Medulla oblongata (tissue), 1 donor: ENCODE data around the gene KCNJ13.

Source experiments
- DNase-seq: peaks from one replicate; pipeline ENCODE4 v3.0.0-alpha.2; 2015; ENCODE audit errors: extremely low spot score

The KCNJ13 gene

GRCh38 chr2:232776435-232776834 is at the start of gene KCNJ13:
Gene KCNJ13 (minus strand): TSS chr2:232776565. CDS start chr2:232771362, 5,203 bp downstream.
- no peak for DNase-seq

DNA sequence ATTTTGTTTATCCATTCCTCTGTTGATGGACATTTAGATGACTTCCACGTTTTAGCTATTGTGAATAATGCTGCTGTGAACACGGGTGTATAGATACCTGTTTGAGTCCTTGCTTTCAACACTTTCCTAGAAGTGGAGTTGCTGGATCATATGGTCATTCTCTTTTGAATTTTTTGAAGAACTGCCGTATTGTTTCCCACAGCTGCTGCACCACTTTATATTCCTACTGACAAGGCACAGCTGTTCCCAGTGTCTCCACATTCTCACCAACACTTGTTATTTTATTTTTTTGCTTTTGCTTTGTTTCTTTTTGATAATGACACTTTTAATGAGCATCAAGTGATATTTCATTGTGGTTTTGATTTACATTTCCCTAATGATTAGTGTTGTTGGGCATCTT is 41.4 kb upstream of the KCNJ13 start:
- peak; percentile 23 for DNase-seq

DNA sequence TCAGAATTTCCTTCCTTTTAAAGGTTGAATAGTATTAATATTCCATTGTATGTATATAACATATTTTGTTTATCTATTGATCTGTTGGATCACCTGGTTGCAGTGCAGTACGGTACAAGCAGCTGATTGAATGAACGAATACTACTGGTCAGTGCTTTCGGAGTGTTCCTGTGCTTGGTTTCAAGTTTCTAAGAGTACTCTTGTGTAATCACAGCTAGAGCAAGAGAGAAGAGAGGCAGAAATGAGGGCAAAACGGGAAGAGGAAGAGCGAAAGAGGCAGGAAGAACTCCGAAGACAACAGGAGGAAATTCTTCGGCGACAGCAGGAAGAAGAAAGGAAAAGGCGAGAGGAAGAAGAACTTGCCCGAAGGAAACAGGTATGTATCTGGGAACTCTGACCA is 40.3 kb upstream of the KCNJ13 start:
- no peak for DNase-seq

DNA sequence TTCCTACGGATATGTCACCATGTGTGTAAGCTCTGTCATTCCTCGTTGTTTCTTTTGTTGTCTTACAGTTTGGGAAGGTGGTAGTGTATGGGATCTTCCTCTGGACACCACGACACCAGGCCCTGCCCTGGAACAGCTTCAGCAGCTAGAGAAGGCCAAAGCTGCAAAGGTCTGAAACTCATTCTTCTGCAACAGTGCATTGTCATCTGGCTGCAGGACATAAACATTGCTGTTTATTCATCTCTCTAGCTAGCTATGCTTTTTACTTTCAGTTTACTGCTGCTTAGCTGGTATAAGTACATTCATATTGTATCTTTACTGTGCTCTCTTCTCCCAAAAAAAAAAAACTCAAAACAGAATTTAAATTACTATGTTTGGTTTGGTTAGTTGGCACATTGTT is 39.2 kb upstream of the KCNJ13 start:
- DNase-seq, result no peak

- no peak for DNase-seq
Observed at GRCh38 chr2:232810444-232810843, 34.1 kb upstream of the KCNJ13 start.

GRCh38 chr2:232809349-232810124 is 33.2 kb upstream of the KCNJ13 start:
- DNase-seq, result no peak

DNA sequence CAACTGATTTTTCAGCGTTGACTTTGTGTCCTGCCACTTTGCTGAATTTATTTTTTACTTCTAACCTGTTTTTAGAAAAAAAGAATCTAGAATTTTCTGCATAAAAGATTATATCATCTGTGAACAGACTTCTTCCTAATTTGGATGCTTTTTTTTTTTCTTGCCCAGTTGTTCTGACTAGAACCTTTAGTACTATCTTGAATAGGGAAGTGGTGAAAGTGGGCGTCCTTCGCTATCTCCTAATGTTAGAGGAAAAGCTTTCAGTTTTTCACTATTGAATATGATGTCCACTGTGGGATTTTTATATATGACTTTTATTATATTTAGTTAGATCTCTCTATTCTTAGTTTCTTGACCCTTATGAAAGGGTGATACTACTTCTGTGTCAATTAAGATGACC is 25.7 kb upstream of the KCNJ13 start:
- DNase-seq, result no peak

DNA sequence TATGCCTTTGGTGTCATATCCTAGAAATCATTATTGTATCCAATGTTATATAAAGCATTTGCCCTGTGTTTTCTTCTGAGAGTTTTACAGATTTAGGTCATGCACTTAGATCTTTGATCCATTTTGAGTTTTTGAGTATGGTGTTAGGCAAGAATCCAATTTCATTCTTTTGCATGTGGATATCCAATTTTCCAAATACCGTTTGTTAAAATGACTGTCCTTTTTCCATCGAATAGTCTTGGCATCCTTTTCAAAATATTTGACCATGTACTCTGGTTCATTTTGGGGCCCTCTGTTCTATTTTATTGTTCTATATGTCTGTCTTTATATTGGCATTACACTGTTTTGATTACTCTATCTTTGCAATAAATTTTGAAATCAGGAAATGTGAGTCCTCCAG is 23.8 kb upstream of the KCNJ13 start:
- DNase-seq, result no peak

DNA sequence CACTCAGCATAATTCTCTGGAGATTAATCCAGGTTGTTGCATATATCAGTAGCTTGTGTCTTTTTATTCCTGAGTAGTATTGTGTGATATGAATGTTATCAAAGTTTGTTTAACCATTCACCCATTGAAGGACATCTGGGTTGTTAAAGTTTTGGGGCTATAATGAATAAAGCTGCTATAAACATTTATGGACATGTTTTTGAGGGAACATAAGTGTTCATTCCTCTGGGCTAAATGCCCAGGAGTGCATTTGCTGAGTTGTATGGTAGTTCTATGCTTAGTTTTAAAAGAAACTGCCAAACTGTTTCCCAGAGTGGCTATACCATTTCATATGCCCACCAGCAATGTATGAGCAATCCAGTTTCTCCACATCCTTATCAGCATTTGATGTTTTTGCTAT is 21.8 kb upstream of the KCNJ13 start:
- DNase-seq, result no peak

GRCh38 chr2:232795920-232796319 is 19.6 kb upstream of the KCNJ13 start:
- no peak for DNase-seq

DNA sequence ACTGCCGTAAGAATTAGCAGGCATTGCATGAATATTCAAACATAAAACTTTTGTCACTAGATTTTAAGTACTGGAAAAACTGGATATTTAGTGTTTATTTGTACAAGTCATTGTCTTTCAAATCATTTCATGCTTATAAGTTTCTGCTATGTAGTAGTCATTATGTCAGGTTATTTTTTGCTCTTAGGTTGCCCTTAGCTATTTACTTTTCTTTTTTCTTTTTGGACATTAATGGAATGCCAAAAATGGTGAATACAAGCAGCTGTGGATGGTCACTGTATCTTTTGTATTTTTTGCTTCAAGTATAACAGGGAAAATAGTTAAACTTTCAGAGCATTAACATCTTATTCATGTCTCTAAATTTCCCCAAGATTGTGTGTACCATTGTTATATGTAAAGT is 18.6 kb upstream of the KCNJ13 start:
- no peak for DNase-seq

DNA sequence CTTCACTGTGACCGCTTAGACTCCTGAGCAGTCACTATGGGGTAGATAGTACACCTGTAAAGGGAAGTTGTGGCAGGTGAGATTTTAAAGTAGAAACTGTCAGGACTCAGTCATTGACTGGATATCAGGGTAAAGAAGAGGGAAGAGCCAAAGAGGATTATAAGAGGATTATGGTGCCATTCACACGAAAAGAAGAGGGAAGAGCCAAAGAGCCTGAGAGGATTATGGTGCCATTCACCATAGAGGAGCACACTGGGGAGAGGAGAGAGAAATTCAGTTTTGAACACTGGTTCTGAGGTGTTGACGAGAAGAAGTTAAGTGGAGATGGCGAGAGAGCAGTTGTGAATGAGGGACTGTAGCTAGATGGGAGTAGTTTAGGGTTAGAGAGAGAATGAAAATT is 16.9 kb upstream of the KCNJ13 start:
- no peak for DNase-seq

GRCh38 chr2:232791518-232791917 is 15.2 kb upstream of the KCNJ13 start:
- DNase-seq, result no peak

- no peak for DNase-seq
Observed at GRCh38 chr2:232789082-232789481, 12.7 kb upstream of the KCNJ13 start.

GRCh38 chr2:232787806-232788205 is 11.4 kb upstream of the KCNJ13 start:
- no peak for DNase-seq

- DNase-seq, result no peak
Observed at GRCh38 chr2:232783278-232783677, 6.9 kb upstream of the KCNJ13 start.

GRCh38 chr2:232781765-232782164 is 5.4 kb upstream of the KCNJ13 start:
- no peak for DNase-seq

- no peak for DNase-seq
Observed at GRCh38 chr2:232779934-232780333, 3.6 kb upstream of the KCNJ13 start.

GRCh38 chr2:232779465-232779864 is 3.1 kb upstream of the KCNJ13 start:
- DNase-seq, result no peak

- peak; percentile 14 for DNase-seq
Observed at GRCh38 chr2:232777276-232777675, 911 bp upstream of the KCNJ13 start.

DNA sequence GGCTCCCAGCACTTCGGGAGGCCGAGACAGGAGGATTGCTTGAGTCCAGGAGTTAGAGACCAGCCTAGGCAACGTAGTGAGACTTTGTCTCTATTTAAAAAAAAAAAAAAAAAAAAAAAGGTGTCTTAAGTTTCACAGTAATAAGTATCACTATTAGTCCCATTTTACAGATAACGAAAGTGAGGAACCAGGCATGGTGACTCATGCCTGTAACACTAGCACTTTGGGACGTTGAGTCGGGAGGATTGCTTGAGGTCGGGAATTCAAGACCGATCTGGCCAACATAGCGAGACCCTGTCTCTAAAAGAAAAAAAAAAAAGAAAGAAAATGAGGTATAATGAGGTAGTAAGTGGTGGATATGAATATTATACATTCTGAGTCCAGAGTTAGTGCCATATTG is 2.5 kb downstream of the KCNJ13 start:
- DNase-seq, result no peak

DNA sequence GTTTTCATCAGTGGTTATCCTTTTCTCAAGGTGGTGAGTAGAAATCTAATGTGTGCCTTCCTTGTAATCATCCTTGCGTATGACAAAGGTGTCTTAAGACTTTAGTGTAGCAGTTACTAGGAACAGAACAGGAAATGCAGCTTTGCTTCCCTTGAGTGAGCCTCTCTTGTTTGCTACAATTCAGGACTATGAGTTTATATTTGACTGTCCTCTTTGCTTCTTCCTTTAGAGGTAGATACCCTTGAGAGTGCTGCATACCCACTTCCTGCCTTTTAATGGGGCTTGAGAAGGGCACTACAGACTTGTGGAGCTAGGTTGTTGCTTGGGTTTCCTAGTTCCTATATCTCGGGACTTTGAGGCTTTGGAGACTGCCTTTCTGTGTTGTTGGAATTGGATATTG is 3.8 kb downstream of the KCNJ13 start:
- no peak for DNase-seq

GRCh38 chr2:232771870-232772269 is 4.5 kb downstream of the KCNJ13 start:
- DNase-seq, result no peak

DNA sequence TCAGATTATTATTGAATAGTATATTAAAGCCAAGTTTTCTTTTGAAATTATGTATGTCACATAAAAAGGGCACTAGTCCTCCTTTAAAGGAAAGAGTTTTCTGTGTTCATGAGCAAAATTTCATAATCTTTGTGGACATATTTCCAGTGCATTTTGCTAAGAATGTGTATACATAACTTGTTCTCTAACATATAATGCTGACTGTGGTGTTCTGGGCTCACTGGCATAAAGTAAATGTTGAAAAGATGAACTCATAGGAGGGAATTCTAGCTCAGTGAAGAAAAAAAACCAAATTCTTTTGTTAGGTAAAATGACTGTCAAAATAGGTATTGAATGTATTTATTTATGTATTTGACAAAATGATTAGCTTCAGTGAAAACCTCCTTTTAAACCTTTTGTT is 6.2 kb downstream of the KCNJ13 start:
- no peak for DNase-seq
